SK-N-SH treated with all-trans-retinoic acid at 6 μM for 48 hours (cell line): ENCODE data around the gene AVPR1B.

Experiments used
- ATAC-seq: fragments of 200-7000 bp; cut with Tn5 transposase; 3 replicates; pipeline ENCODE4 v1.9.1; 2020; ENCODE audit warnings: mild to moderate bottlenecking, moderate library complexity
- ARNTL ChIP-seq: fragments of 450-650 bp; formaldehyde crosslinking; IDR thresholded peaks from 2 replicates; pipeline ENCODE4 v1.5.0; 2020; ENCODE audit warnings: low read depth, mild to moderate bottlenecking, moderate library complexity, borderline replicate concordance
- BACH2 ChIP-seq: fragments of 250-450 bp; sonication (Bioruptor Pico); IDR thresholded peaks from 2 replicates; pipeline ENCODE4 v1.9.0; 2021; ENCODE audit warnings: mild to moderate bottlenecking, borderline replicate concordance
- CREB5 ChIP-seq: fragments of 250-450 bp; sonication (Bioruptor Pico); IDR thresholded peaks from 2 replicates; pipeline ENCODE4 v1.5.1; 2020; ENCODE audit warnings: low read depth, mild to moderate bottlenecking, moderate library complexity
- CSDC2 ChIP-seq: fragments of 250-450 bp; sonication (Bioruptor Pico); IDR thresholded peaks from 2 replicates; pipeline ENCODE4 v1.5.0; 2020; ENCODE audit warnings: mild to moderate bottlenecking, moderate library complexity
- CSRNP3 ChIP-seq: fragments of 250-450 bp; sonication (Bioruptor Pico); IDR thresholded peaks from 2 replicates; pipeline ENCODE4 v1.5.1; 2021; ENCODE audit warnings: mild to moderate bottlenecking, moderate library complexity
- ESRRG ChIP-seq: fragments of 250-450 bp; sonication (Bioruptor Pico); IDR thresholded peaks from 2 replicates; pipeline ENCODE4 v1.6.1; 2021; ENCODE audit warnings: mild to moderate bottlenecking
- GLIS3 ChIP-seq: fragments of 250-450 bp; sonication (Bioruptor Pico); IDR thresholded peaks from 2 replicates; pipeline ENCODE4 v1.5.0; 2020; ENCODE audit warnings: mild to moderate bottlenecking, moderate library complexity
- ISL1 ChIP-seq: fragments of 250-450 bp; sonication (Bioruptor Pico); IDR thresholded peaks from 2 replicates; pipeline ENCODE4 v2.1.2; 2022; ENCODE audit warnings: mild to moderate bottlenecking, moderate library complexity
- OSR1 ChIP-seq: fragments of 250-450 bp; sonication (Bioruptor Pico); IDR thresholded peaks from 2 replicates; pipeline ENCODE4 v1.8.0; 2022; ENCODE audit warnings: moderate library complexity, mild to moderate bottlenecking, inconsistent platforms
- PATZ1 ChIP-seq: fragments of 250-450 bp; sonication (Bioruptor Pico); IDR thresholded peaks from 2 replicates; pipeline ENCODE4 v1.8.0; 2020; ENCODE audit warnings: mild to moderate bottlenecking, moderate library complexity, borderline replicate concordance
- POU6F1 ChIP-seq: fragments of 250-450 bp; sonication (Bioruptor Pico); IDR thresholded peaks from 2 replicates; pipeline ENCODE4 v1.8.0; 2021; ENCODE audit warnings: low read depth, mild to moderate bottlenecking, moderate library complexity, borderline replicate concordance
- RARB ChIP-seq: fragments of 250-450 bp; sonication (Bioruptor Pico); IDR thresholded peaks from 2 replicates; pipeline ENCODE4 v1.8.0; 2021; ENCODE audit warnings: mild to moderate bottlenecking, moderate library complexity
- TCF4 ChIP-seq: fragments of 250-450 bp; sonication (Bioruptor Pico); IDR thresholded peaks from 2 replicates; pipeline ENCODE4 v1.8.0; 2021; ENCODE audit warnings: mild to moderate bottlenecking, moderate library complexity, borderline replicate concordance
- TOX ChIP-seq: fragments of 250-450 bp; sonication (Bioruptor Pico); IDR thresholded peaks from 2 replicates; pipeline ENCODE4 v1.8.0; 2021; ENCODE audit warnings: mild to moderate bottlenecking, moderate library complexity, borderline replicate concordance
- TSHZ2 ChIP-seq: fragments of 250-450 bp; sonication (Bioruptor Pico); IDR thresholded peaks from 2 replicates; pipeline ENCODE4 v1.5.0; 2020; ENCODE audit warnings: mild to moderate bottlenecking, moderate library complexity
- ZC3H10 ChIP-seq: fragments of 250-450 bp; sonication (Bioruptor Pico); IDR thresholded peaks from 2 replicates; pipeline ENCODE4 v1.5.1; 2021; ENCODE audit warnings: mild to moderate bottlenecking, moderate library complexity
- ZFP3 ChIP-seq: fragments of 250-450 bp; sonication (Bioruptor Pico); IDR thresholded peaks from 2 replicates; pipeline ENCODE4 v1.5.0; 2020; ENCODE audit warnings: mild to moderate bottlenecking, moderate library complexity
- ZFP30 ChIP-seq: fragments of 450-650 bp; formaldehyde crosslinking; IDR thresholded peaks from 2 replicates; pipeline ENCODE4 v1.5.0; 2022; ENCODE audit warnings: mild to moderate bottlenecking, moderate library complexity
- ZNF565 ChIP-seq: fragments of 450-650 bp; formaldehyde crosslinking; conservative IDR thresholded peaks from 2 replicates; pipeline ENCODE4 v1.5.0; 2020; ENCODE audit warnings: low read depth, mild to moderate bottlenecking, moderate library complexity

The AVPR1B gene

GRCh38 chr1:206087091-206087490 is 30.1 kb downstream of the AVPR1B start:
- TF ChIP-seq TSHZ2 (CRISPR knock-in tag) (no peak), ZNF565 (CRISPR knock-in tag) (no peak), POU6F1 (CRISPR knock-in tag) (no peak), RARB (CRISPR knock-in tag) (no peak)
- no peak for ATAC-seq

GRCh38 chr1:206083750-206084149 is 33.4 kb downstream of the AVPR1B start:
- no peak for ATAC-seq
- no peak for TF ChIP-seq CSRNP3 (CRISPR knock-in tag)
- TF ChIP-seq TOX (CRISPR knock-in tag) = no peak
- TF ChIP-seq POU6F1 (CRISPR knock-in tag) = no peak
- no peak for TF ChIP-seq CSDC2
- TF ChIP-seq TSHZ2 (CRISPR knock-in tag) = no peak
- no peak for TF ChIP-seq ESRRG (CRISPR knock-in tag)
- TF ChIP-seq ZFP30 (CRISPR knock-in tag) = no peak
- no peak for TF ChIP-seq GLIS3 (CRISPR knock-in tag)
- no peak for TF ChIP-seq ZC3H10 (CRISPR knock-in tag)
- no peak for TF ChIP-seq CREB5 (CRISPR knock-in tag)
- TF ChIP-seq TCF4 (CRISPR knock-in tag) = no peak
- TF ChIP-seq BACH2 = no peak
- no peak for TF ChIP-seq OSR1 (CRISPR knock-in tag)
- no peak for TF ChIP-seq ISL1
- TF ChIP-seq ZFP3 (CRISPR knock-in tag) = no peak
- TF ChIP-seq ARNTL = no peak
- no peak for TF ChIP-seq RARB (CRISPR knock-in tag)
- TF ChIP-seq PATZ1 = no peak
